ENCODE data around the gene SRGAP3. TPM values are rescaled to one million over a fixed set of nuclear protein-coding genes. Genes with fewer than 3 reads are reported as not detected.

The SRGAP3 gene
- total and polyA plus RNA-seq, 4 donors = 1.2 to 32.8 (median 7.3) TPM

DNA sequence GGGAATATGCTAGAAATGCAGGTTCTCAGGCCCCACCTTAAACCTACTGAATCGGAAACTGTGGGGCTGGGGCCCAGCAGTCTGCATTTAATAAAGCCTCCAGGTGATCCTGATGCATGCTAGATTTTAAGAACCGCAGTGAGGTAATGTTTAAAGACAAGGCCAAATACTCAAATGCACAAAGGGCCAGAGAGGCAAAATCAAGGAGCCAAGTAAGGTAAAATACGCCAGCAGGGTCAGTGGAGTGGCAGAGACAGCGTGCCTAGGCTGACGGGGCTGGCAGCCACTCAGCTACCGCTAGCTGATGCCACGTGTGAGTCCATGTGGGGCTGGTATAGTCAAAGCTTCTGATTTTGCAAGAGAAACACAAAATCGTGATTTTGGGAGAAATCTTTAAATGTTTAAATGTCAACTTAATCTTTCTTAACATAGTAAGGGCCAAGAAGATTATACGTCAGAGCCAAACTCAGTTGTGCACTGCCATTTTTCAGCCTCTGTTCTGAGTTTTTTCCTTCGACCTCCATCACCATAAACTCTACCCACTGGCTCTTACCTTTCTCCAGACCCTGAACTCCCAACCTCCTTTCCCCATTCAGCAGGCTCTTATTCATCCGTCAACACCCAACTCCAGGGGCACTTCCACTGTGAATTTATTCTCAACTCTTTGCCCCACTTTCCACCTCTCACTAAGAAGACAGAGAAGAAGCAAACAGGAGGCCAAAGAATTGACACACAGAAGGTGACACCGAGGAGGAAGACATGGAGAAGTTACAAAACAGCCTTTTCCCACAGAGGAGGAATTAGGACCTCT, 149.5 kb downstream of the SRGAP3 start:
- Histone ChIP-seq H3K4me3 (no peak overlapping the region), H3K36me3 (ENCODE audit: control insufficient read depth in 4 of 4, insufficient read depth in 4 of 4, low read length in 4 of 4) (no peaks in the 10 kb centered on the region), H3K4me1 (ENCODE audit: control insufficient read depth in 5 of 5, insufficient read depth in 5 of 5, low read length in 5 of 5) (peaks cover 0 to 54% (median 0%) of the 10 kb centered on the region in 5 donors), H3K9me3 (ENCODE audit: control insufficient read depth in 4 of 4, insufficient read depth in 3 of 4, low read length in 3 of 4) (no peaks in the 10 kb centered on the region), H3K9ac (ENCODE audit: insufficient read depth in 1 of 2, low read length in 2 of 2) (no peak overlapping the region), H3K27ac (ENCODE audit: low read depth in 1 of 2, low read length in 1 of 2) (no peak overlapping the region), H3K27me3 (ENCODE audit: control insufficient read depth in 3 of 3, insufficient read depth in 3 of 3, low read length in 2 of 3) (no peaks in the 10 kb centered on the region)
- TF ChIP-seq, protein P1, sequence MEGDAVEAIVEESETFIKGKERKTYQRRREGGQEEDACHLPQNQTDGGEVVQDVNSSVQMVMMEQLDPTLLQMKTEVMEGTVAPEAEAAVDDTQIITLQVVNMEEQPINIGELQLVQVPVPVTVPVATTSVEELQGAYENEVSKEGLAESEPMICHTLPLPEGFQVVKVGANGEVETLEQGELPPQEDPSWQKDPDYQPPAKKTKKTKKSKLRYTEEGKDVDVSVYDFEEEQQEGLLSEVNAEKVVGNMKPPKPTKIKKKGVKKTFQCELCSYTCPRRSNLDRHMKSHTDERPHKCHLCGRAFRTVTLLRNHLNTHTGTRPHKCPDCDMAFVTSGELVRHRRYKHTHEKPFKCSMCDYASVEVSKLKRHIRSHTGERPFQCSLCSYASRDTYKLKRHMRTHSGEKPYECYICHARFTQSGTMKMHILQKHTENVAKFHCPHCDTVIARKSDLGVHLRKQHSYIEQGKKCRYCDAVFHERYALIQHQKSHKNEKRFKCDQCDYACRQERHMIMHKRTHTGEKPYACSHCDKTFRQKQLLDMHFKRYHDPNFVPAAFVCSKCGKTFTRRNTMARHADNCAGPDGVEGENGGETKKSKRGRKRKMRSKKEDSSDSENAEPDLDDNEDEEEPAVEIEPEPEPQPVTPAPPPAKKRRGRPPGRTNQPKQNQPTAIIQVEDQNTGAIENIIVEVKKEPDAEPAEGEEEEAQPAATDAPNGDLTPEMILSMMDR (IDR thresholded peaks at IDR 0.05; ENCODE audit: control extremely low read depth, extremely low read depth) = no peak
- 86% methylated on average over 12 of the region's 12 CpGs for WGBS, 2 donors
- DNase-seq (peak; percentile 16 to 52 (median 40)), ATAC-seq (ENCODE audit: insufficient read depth, low FRiP score) (no peak)

DNA sequence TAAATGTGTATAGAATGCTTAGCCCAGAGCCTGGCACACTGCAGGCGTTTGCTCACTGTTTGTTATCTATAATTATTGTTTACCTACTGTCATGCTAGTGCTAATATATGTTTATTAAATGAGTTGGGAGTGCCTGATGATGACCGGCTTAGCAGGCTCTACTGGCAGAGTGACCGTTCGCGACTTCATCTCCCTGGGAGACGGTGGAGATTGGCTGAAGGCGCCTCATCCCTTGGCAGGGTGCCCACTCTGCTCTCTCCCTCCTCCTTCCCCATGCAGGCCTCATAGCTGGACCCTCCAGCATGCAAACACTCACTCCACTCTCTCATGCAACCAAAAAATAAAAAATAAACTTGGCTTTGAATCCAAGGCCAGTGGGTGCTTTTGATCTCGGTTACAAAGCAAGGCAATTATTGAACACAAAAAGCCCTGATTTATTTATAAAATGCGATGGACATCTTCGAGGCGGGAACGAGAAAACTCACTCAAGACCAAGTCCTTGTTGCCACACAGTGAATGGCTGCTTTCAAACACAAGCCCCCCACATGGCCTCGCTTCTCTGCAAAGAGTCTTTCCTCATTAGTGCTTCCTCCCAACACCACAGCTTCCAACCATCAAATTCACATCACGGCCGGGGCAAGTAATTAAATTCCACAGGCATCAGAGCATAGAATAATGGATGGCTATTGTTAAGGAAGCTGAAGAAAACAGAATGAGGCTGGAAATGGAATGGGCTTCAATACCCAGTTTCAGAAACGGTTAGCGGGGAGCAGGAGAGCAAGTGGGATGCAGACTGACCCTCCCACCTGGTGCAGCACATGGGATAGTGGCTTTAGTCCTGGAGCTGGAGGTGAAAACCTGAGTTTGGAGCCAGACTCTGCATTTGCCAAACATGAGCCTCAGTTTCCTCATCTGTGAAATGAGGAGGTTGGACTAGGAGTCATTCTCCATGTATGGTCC, 150.4 kb downstream of the SRGAP3 start:
- H3K4me3 ChIP-seq = no peak overlapping the region
- DNase-seq (peak; percentile 95 to 98 (median 97)), ATAC-seq (ENCODE audit: insufficient read depth, low FRiP score) (no peak)
- H3K9me3 ChIP-seq (ENCODE audit: control insufficient read depth in 4 of 4, insufficient read depth in 3 of 4, low read length in 3 of 4) = no peaks in the 10 kb centered on the region
- H3K36me3 ChIP-seq (ENCODE audit: control insufficient read depth in 4 of 4, insufficient read depth in 4 of 4, low read length in 4 of 4) = no peaks in the 10 kb centered on the region
- no peak overlapping the region for H3K9ac ChIP-seq (ENCODE audit: insufficient read depth in 1 of 2, low read length in 2 of 2)
- H3K4me1 ChIP-seq (ENCODE audit: control insufficient read depth in 5 of 5, insufficient read depth in 5 of 5, low read length in 5 of 5) = peaks cover 0 to 54% (median 0%) of the 10 kb centered on the region in 5 donors
- no peaks in the 10 kb centered on the region for H3K27me3 ChIP-seq (ENCODE audit: control insufficient read depth in 3 of 3, insufficient read depth in 3 of 3, low read length in 2 of 3)
- no peak overlapping the region for H3K27ac ChIP-seq (ENCODE audit: low read depth in 1 of 2, low read length in 1 of 2)
- TF ChIP-seq, protein P1 (IDR thresholded peaks at IDR 0.05; ENCODE audit: control extremely low read depth, extremely low read depth) = no peak
- WGBS, 2 donors = 64 to 79% methylated on average over 17 of the region's 17 CpGs

DNA sequence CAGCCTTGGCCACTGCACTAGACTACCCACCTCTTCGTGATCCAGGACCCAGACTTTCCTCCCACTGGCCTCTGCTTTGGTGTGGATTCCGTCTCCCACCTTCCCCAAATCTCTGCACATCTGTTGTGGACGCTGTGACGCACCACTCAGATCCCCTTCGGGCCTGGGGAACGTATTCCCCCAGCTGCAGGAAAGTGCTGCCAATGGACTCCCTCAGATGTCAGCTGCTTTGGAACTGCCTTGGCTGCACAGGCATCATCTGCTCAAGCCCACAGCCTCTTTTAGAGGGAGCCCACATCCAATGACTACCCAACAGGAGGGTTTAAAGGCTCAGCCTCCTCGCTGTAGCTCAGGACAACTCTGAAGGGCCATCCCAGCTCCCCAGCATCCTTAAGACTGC, 152.0 kb downstream of the SRGAP3 start:
- H3K27ac ChIP-seq (ENCODE audit: low read depth in 1 of 2, low read length in 1 of 2) = no peak overlapping the region
- H3K9ac ChIP-seq (ENCODE audit: insufficient read depth in 1 of 2, low read length in 2 of 2) = no peak overlapping the region
- no peaks in the 10 kb centered on the region for H3K27me3 ChIP-seq (ENCODE audit: control insufficient read depth in 3 of 3, insufficient read depth in 3 of 3, low read length in 2 of 3)
- peaks cover 0 to 42% (median 0%) of the 10 kb centered on the region in 5 donors for H3K4me1 ChIP-seq (ENCODE audit: control insufficient read depth in 5 of 5, insufficient read depth in 5 of 5, low read length in 5 of 5)
- no peaks in the 10 kb centered on the region for H3K9me3 ChIP-seq (ENCODE audit: control insufficient read depth in 4 of 4, insufficient read depth in 3 of 4, low read length in 3 of 4)
- WGBS, 2 donors = 94 to 96% methylated on average over 7 of the region's 7 CpGs
- ATAC-seq (ENCODE audit: insufficient read depth, low FRiP score) = no peak
- TF ChIP-seq, protein P1 (IDR thresholded peaks at IDR 0.05; ENCODE audit: control extremely low read depth, extremely low read depth) = no peak
- no peaks in the 10 kb centered on the region for H3K36me3 ChIP-seq (ENCODE audit: control insufficient read depth in 4 of 4, insufficient read depth in 4 of 4, low read length in 4 of 4)
- DNase-seq = peak in 1 of 3 donors; percentile 18
- H3K4me3 ChIP-seq = no peak overlapping the region

Data from lung (tissue), 12 donors.